PC-3 (cell line): Measurements from ENCODE around the gene FLNB.

Experiments used
- CTCF ChIP-seq: fragments of 300-600 bp; sonication (generic); conservative IDR thresholded peaks from 2 replicates; pipeline ENCODE4 v1.5.1; 2017; ENCODE audit warnings: antibody characterized with exemption, low read depth, mild to moderate bottlenecking, low read length
- EZH2 ChIP-seq: fragments of 300-600 bp; sonication (generic); IDR thresholded peaks from one replicate; pipeline ENCODE4 v1.6.1; 2017; ENCODE audit warnings: antibody characterized with exemption, mild to moderate bottlenecking, low read length; ENCODE audit not compliant: unreplicated experiment
- EZH2phosphoT487 ChIP-seq: fragments of 300-600 bp; sonication (generic); IDR thresholded peaks from 2 replicates; pipeline ENCODE4 v1.6.1; 2018; ENCODE audit warnings: mild to moderate bottlenecking, antibody characterized with exemption, low read length, borderline replicate concordance

DNA sequence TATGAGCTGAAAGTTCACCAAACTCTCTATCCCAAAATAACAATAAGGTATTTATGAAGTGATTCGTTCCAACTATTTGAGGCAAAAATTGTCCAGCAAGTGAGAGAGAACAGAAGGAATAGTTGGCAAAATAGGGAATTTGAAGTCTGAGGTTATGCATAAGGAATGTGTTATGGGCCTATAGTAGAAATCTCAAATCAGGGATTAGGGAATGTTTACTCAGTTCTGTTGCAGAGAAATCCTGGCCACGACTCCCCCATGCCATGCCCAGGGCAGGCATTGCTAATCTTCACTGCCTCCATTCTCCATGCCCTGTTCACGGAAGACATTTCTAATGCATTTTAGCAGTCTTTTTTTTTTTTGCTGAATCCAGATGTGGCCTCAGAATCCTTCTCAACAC is 58.6 kb downstream of the FLNB start:
- TF ChIP-seq CTCF (no peak), EZH2phosphoT487 (no peak), EZH2 (no peak)
